Right atrium auricular region (tissue), 2 donors: ENCODE results near the gene CTNND2. TPM values are rescaled to one million over a fixed set of nuclear protein-coding genes. Genes with fewer than 3 reads are reported as not detected.

ENCODE experiments used
- DNase-seq: peaks from one replicate; pipeline ENCODE4 v3.0.0-alpha.2; 2019; ENCODE audit warnings: low spot score
- H3K27ac ChIP-seq, 2 donors: fragments of 200-600 bp; sonication (generic); 1 replicate in 1 of 2; 2 replicates in 1 of 2; pipeline ENCODE4 v1.5.1; 2016 to 2019
- H3K27me3 ChIP-seq, 2 donors: fragments of 200-600 bp; sonication (generic); one replicate each; pipeline versions ENCODE4 v1.5.1 to v1.6.0; 2017 to 2019
- H3K36me3 ChIP-seq: fragments of 200-600 bp; sonication (generic); one replicate; pipeline ENCODE4 v1.5.1; 2016
- H3K4me1 ChIP-seq, 2 donors: fragments of 200-600 bp; sonication (generic); one replicate each; pipeline versions ENCODE4 v1.5.1 to v1.6.0; 2017 to 2019
- H3K4me3 ChIP-seq, 2 donors: fragments of 200-600 bp; sonication (generic); 1 replicate in 1 of 2; 2 replicates in 1 of 2; pipeline ENCODE4 v1.5.1; 2017 to 2019; ENCODE audit warnings: mild to moderate bottlenecking in 1 of 2, moderate library complexity in 1 of 2
- H3K9me3 ChIP-seq, 2 donors: fragments of 200-600 bp; sonication (generic); one replicate each; pipeline ENCODE4 v1.5.1; 2019
- total RNA-seq, 2 donors: library from RNA; depleted of rRNA; stranded (reverse); fragments of >200 nt; gene quantifications; one replicate each; pipeline ENCODE4 v1.1.0, GENCODE V29; 2016
- TF ChIP-seq, protein P1 (sequence below), 2 donors: fragments of 200-600 bp; sonication (generic); IDR thresholded peaks; one replicate each; pipeline ENCODE4 v1.5.1; 2019; ENCODE audit warnings: antibody characterized with exemption in 2 of 2

The CTNND2 gene
- total RNA-seq, 2 donors from 2014 or later = 8.6 to 9.0 TPM

DNA sequence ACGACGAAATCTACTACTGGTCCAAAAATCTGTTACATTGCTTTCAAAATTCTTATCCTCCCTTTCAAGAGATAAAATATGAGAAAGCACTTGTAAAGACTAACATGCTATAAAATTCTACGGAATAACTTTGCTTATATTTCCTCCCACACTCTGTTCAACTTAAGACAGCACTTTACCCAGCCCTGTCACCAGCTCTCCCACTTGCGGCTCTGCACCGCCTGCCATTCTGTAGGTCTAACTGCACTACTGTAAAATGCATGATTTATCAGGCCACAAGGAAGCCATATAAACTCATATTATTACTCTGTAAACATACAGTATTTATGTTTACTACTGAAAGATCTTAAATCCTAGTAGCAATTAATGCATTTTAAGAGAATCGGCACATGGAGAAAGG lies 11.4 kb downstream of the CTNND2 start:
- Histone ChIP-seq H3K9me3 (no peaks in the 10 kb centered on the region), H3K27ac (no peak overlapping the region), H3K4me3 (no peak overlapping the region), H3K27me3 (no peaks in the 10 kb centered on the region), H3K4me1 (no peaks in the 10 kb centered on the region), H3K36me3 (no peaks in the 10 kb centered on the region)
- no peak for DNase-seq
- TF ChIP-seq, protein P1, sequence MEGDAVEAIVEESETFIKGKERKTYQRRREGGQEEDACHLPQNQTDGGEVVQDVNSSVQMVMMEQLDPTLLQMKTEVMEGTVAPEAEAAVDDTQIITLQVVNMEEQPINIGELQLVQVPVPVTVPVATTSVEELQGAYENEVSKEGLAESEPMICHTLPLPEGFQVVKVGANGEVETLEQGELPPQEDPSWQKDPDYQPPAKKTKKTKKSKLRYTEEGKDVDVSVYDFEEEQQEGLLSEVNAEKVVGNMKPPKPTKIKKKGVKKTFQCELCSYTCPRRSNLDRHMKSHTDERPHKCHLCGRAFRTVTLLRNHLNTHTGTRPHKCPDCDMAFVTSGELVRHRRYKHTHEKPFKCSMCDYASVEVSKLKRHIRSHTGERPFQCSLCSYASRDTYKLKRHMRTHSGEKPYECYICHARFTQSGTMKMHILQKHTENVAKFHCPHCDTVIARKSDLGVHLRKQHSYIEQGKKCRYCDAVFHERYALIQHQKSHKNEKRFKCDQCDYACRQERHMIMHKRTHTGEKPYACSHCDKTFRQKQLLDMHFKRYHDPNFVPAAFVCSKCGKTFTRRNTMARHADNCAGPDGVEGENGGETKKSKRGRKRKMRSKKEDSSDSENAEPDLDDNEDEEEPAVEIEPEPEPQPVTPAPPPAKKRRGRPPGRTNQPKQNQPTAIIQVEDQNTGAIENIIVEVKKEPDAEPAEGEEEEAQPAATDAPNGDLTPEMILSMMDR (IDR thresholded peaks at IDR 0.05) = no peak

DNA sequence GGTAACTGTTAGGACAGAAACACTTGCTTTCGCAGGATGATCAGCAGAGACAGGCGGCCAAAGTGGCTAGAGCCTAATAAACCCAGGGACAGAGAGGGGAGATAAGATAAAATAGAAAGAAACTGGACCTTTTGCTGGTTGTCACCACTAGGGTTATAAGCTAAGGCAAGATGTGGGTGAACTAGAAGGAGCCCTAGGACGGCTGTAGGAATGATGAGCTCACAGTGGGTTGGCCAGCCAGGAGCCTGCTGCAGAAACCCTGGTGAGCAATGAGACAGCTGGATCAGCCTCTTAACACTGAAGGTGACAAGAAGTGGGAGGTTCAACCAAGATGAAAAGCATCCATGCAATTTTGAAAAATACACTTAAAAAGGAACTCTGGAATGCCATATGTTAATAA lies 13.5 kb downstream of the CTNND2 start:
- H3K4me3 ChIP-seq = no peak overlapping the region
- no peak overlapping the region for H3K27ac ChIP-seq
- H3K4me1 ChIP-seq = no peaks in the 10 kb centered on the region
- no peaks in the 10 kb centered on the region for H3K9me3 ChIP-seq
- H3K36me3 ChIP-seq = no peaks in the 10 kb centered on the region
- DNase-seq = no peak
- H3K27me3 ChIP-seq = no peaks in the 10 kb centered on the region
- TF ChIP-seq, protein P1 (IDR thresholded peaks at IDR 0.05) = no peak

DNA sequence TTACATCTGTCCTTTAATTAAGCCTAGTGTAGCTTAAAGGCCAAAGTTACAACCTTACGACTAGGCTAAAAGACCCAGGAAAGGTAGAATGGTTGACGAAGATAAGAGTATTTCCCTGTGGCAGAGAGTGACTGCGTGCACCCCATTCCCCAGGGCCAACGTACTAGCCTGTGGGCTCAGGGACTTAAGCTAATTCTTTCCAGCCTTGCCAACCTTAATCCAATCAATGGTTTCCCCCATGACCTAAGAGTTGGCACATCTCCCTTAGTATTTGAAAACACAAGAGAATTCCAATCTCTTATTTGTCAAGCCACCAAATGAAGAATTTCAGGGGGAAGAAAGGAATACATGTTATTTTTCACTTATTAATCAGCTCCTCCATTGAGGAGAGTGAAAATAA lies 16.0 kb downstream of the CTNND2 start:
- no peaks in the 10 kb centered on the region for H3K36me3 ChIP-seq
- no peak for DNase-seq
- TF ChIP-seq, protein P1 (IDR thresholded peaks at IDR 0.05) = no peak
- no peaks in the 10 kb centered on the region for H3K9me3 ChIP-seq
- no peak overlapping the region for H3K4me3 ChIP-seq
- H3K27ac ChIP-seq = no peak overlapping the region
- no peaks in the 10 kb centered on the region for H3K27me3 ChIP-seq
- no peaks in the 10 kb centered on the region for H3K4me1 ChIP-seq

DNA sequence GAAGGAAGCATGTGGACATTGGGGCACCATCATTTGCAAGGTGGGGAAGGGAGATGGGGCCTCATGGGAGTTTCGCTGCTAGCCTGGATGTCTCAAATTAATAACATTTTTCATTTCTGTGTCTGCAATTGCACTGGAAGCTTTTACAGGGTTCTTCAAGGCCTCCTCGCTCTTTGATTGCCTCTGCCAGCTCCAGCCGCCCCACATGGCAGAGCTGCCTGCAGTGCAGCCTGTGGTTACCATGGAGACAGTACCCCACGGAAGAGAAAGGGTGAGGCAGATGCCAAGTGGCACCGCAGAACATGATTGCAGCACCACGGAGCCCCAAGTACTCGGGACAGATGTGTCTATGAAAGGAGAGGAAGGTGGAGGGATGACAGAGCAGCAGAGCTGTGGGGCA lies 25.4 kb downstream of the CTNND2 start:
- H3K4me3 ChIP-seq = no peak overlapping the region
- no peak for DNase-seq
- no peaks in the 10 kb centered on the region for H3K4me1 ChIP-seq
- H3K36me3 ChIP-seq = no peaks in the 10 kb centered on the region
- no peaks in the 10 kb centered on the region for H3K27me3 ChIP-seq
- H3K27ac ChIP-seq = no peak overlapping the region
- TF ChIP-seq, protein P1 (IDR thresholded peaks at IDR 0.05) = no peak
- no peaks in the 10 kb centered on the region for H3K9me3 ChIP-seq

DNA sequence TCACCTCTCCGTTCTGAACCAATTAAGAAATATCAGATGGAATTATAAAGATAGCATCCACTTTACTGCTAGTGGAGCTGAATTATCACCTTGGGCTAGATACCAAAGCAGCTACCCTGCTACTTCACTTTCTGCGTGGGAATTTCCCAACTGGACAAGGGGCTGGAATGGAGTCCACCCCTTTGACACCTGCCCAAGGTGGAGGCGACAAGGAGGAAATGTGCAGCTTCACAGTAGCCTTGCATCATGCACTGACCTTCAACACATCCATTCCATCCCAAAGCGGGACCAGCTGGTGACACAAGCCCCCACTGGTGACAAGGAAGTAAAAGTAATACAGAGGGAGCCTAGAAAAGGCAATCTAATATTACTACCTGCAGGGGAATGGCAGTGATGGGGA lies 30.7 kb downstream of the CTNND2 start:
- Histone ChIP-seq H3K4me3 (no peak overlapping the region), H3K27ac (no peak overlapping the region), H3K36me3 (no peaks in the 10 kb centered on the region), H3K9me3 (no peaks in the 10 kb centered on the region), H3K27me3 (no peaks in the 10 kb centered on the region), H3K4me1 (no peaks in the 10 kb centered on the region)
- TF ChIP-seq, protein P1 (IDR thresholded peaks at IDR 0.05) = no peak
- no peak for DNase-seq

DNA sequence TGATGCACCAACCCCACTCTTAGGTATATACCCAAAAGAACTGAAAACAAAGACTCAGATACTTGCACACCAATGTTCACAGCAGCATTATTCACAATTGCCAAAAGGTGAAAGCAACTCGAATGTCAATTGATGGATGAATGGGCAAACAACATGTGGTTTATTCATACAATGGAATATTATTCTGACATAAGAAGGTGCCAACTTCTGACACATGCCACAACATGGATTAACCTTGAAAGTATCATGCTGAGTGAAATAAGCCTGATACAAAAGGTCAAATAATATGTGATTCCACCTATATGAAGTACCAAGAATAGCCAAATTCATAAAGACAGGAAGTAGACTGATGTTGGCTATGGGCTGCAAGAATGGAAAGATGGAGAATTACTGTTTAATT lies 35.0 kb downstream of the CTNND2 start:
- no peaks in the 10 kb centered on the region for H3K9me3 ChIP-seq
- H3K36me3 ChIP-seq = no peaks in the 10 kb centered on the region
- H3K4me1 ChIP-seq = no peaks in the 10 kb centered on the region
- DNase-seq = no peak
- TF ChIP-seq, protein P1 (IDR thresholded peaks at IDR 0.05) = no peak
- no peaks in the 10 kb centered on the region for H3K27me3 ChIP-seq
- H3K27ac ChIP-seq = no peak overlapping the region
- no peak overlapping the region for H3K4me3 ChIP-seq
